Suprapubic skin (tissue), 4 donors: ENCODE results near the gene EMD. TPM values are rescaled to one million over a fixed set of nuclear protein-coding genes. Genes with fewer than 3 reads are reported as not detected.
A peak's percentile ranks its signal among the peaks of the same experiment; 100 is the strongest.

Experiments used
- DNase-seq, 2 donors: peaks; one replicate each; pipeline ENCODE4 v3.0.0-alpha.2; 2019; ENCODE audit warnings: low spot score in 2 of 2
- H3K27ac ChIP-seq: fragments of 200-600 bp; sonication (generic); one replicate; pipeline ENCODE4 v1.5.1; 2019
- H3K27me3 ChIP-seq: fragments of 200-600 bp; sonication (generic); one replicate; pipeline ENCODE4 v1.5.1; 2019
- H3K36me3 ChIP-seq: fragments of 200-600 bp; sonication (generic); one replicate; pipeline ENCODE4 v1.5.1; 2019
- H3K4me1 ChIP-seq: fragments of 200-600 bp; sonication (generic); one replicate; pipeline ENCODE4 v1.5.1; 2019
- H3K4me3 ChIP-seq: fragments of 200-600 bp; sonication (generic); one replicate; pipeline ENCODE4 v1.5.1; 2019; ENCODE audit warnings: mild to moderate bottlenecking
- H3K9me3 ChIP-seq: fragments of 200-600 bp; sonication (generic); one replicate; pipeline ENCODE4 v1.5.1; 2019
- CTCF ChIP-seq, 2 donors: fragments of 200-600 bp in 1 of 2; fragments of 450-650 bp in 1 of 2; sonication (generic) in 1 of 2; IDR thresholded peaks; one replicate each; pipeline ENCODE4 v1.5.1; 2016 to 2019; ENCODE audit warnings: antibody characterized with exemption in 2 of 2, mild to moderate bottlenecking in 1 of 2, moderate library complexity in 1 of 2
- EP300 ChIP-seq: sonication (generic); formaldehyde crosslinking; IDR thresholded peaks from one replicate; pipeline ENCODE4 v1.6.1; 2017; ENCODE audit warnings: antibody characterized with exemption
- POLR2A ChIP-seq, 2 donors: fragments of 450-650 bp; IDR thresholded peaks; one replicate each; pipeline ENCODE4 v1.6.1; 2017; ENCODE audit warnings: antibody characterized with exemption in 2 of 2, mild to moderate bottlenecking in 2 of 2, moderate library complexity in 2 of 2
- POLR2AphosphoS5 ChIP-seq, 3 donors: sonication (generic); formaldehyde crosslinking; IDR thresholded peaks; one replicate each; pipeline ENCODE4 v1.6.1; 2017; ENCODE audit warnings: antibody characterized with exemption in 3 of 3
- WGBS: methylation state at CpG from one replicate; pipeline ENCODE4 v1.1.5; 2018; 5-methylcytosine and 5-hydroxymethylcytosine counted together
- total RNA-seq, 4 donors: library from RNA; depleted of rRNA; stranded (reverse); fragments of >200 nt; gene quantifications; one replicate each; pipeline ENCODE4 v1.1.0, GENCODE V29; 2016

The EMD gene
- total RNA-seq, 4 donors from 2014 or later = 34.4 to 57.0 (median 53.0) TPM

- 80% methylated on average over 5 of the region's 7 CpGs for WGBS
These were observed 31.0 kb upstream of the EMD start for GRCh38 chrX:154348114-154348531.

GRCh38 chrX:154348646-154349358, 30.3 kb upstream of the EMD start:
- Histone ChIP-seq H3K36me3 (peaks cover 54% of the 10 kb centered on the region), H3K4me3 (no peak overlapping the region), H3K27me3 (no peaks in the 10 kb centered on the region), H3K27ac (no peak overlapping the region), H3K9me3 (no peaks in the 10 kb centered on the region), H3K4me1 (peaks cover 7% of the 10 kb centered on the region)
- WGBS = 88% methylated on average over 9 of the region's 24 CpGs
- DNase-seq = peak in 1 of 2 donors; percentile 57
- TF ChIP-seq POLR2A (IDR thresholded peaks at IDR 0.05) (no peak), EP300 (no peak), POLR2AphosphoS5 (IDR thresholded peaks at IDR 0.05) (no peak), CTCF (IDR thresholded peaks at IDR 0.05) (no peak)

More at GRCh38 chrX:154348114-154348531, 31.0 kb upstream of the EMD start:
- TF ChIP-seq POLR2AphosphoS5 (IDR thresholded peaks at IDR 0.05) (no peak), EP300 (no peak), POLR2A (IDR thresholded peaks at IDR 0.05) (no peak)
- H3K27ac ChIP-seq = no peak overlapping the region
- H3K4me3 ChIP-seq = no peak overlapping the region
- DNase-seq = no peak
- H3K4me1 ChIP-seq = peaks cover 7% of the 10 kb centered on the region
- H3K36me3 ChIP-seq = peaks cover 48% of the 10 kb centered on the region
- no peaks in the 10 kb centered on the region for H3K27me3 ChIP-seq
- H3K9me3 ChIP-seq = no peaks in the 10 kb centered on the region

- Histone ChIP-seq H3K27ac (no peak overlapping the region), H3K27me3 (no peaks in the 10 kb centered on the region), H3K9me3 (no peaks in the 10 kb centered on the region), H3K36me3 (peaks cover 61% of the 10 kb centered on the region), H3K4me3 (no peak overlapping the region), H3K4me1 (peaks cover 7% of the 10 kb centered on the region)
- 84% methylated on average over 6 of the region's 19 CpGs for WGBS
- TF ChIP-seq POLR2AphosphoS5 (IDR thresholded peaks at IDR 0.05) (no peak), EP300 (no peak), POLR2A (IDR thresholded peaks at IDR 0.05) (no peak), CTCF (IDR thresholded peaks at IDR 0.05) (no peak)
- DNase-seq = no peak
These were observed 29.6 kb upstream of the EMD start for GRCh38 chrX:154349359-154349935.

GRCh38 chrX:154349979-154350378, 29.1 kb upstream of the EMD start:
- H3K27me3 ChIP-seq = no peaks in the 10 kb centered on the region
- WGBS = 89% methylated on average over 11 of the region's 15 CpGs
- H3K36me3 ChIP-seq = peaks cover 66% of the 10 kb centered on the region
- TF ChIP-seq CTCF (IDR thresholded peaks at IDR 0.05) (no peak), POLR2A (IDR thresholded peaks at IDR 0.05) (no peak), EP300 (no peak), POLR2AphosphoS5 (IDR thresholded peaks at IDR 0.05) (no peak)
- no peaks in the 10 kb centered on the region for H3K9me3 ChIP-seq
- peaks cover 7% of the 10 kb centered on the region for H3K4me1 ChIP-seq
- no peak overlapping the region for H3K27ac ChIP-seq
- DNase-seq = no peak
- no peak overlapping the region for H3K4me3 ChIP-seq

GRCh38 chrX:154350429-154351182, 28.5 kb upstream of the EMD start:
- TF ChIP-seq POLR2A (IDR thresholded peaks at IDR 0.05) (no peak), EP300 (no peak), POLR2AphosphoS5 (IDR thresholded peaks at IDR 0.05) (no peak), CTCF (IDR thresholded peaks at IDR 0.05) (no peak)
- Histone ChIP-seq H3K36me3 (peaks cover 72% of the 10 kb centered on the region), H3K4me3 (no peak overlapping the region), H3K9me3 (no peaks in the 10 kb centered on the region), H3K27ac (no peak overlapping the region), H3K27me3 (no peaks in the 10 kb centered on the region), H3K4me1 (peaks cover 7% of the 10 kb centered on the region)
- 86% methylated on average over 11 of the region's 19 CpGs for WGBS
- DNase-seq = no peak
